ENCODE data around the gene LHFPL2. TPM values are rescaled to one million over a fixed set of nuclear protein-coding genes. Genes with fewer than 3 reads are reported as not detected.

The LHFPL2 gene
- total RNA-seq, 1 donor from 2014 or later: 42.1 TPM

DNA sequence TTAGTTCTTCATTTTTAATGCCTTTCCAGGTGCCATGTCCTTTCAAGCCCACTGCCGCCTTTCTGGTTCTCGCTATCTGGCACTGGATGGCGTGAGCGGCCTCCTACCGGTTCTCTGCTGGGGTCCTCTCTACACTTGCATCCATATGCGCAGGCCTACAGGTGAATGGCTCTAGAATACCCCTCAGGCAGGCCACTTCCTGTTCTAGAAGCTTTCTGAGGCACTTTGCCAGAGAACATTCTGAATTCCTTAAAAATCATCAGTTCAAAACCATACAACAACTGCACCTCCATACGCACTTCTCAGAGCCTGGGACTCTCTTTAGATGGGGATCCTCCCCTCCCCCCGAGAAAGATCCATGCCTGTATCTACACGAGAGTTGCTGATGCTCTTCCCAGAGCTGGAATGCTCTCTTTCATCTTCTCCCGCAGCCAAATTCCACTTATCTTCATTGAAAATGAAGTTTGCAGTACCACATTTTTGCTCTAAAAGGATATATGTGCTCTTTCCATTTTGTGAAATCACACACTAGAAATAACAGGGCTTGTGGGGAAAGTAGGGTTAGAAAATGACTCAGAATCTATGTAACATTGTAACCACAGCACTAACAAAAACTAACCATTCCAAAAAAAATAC, 1.4 kb upstream of the LHFPL2 start:
- H3K4me3 Mint-ChIP-seq: peak overlapping the region; percentile 72
- H3K36me3 Mint-ChIP-seq: no peaks in the 10 kb centered on the region
- peaks cover 51% of the 10 kb centered on the region for H3K4me1 Mint-ChIP-seq
- no peaks in the 10 kb centered on the region for H3K27me3 Mint-ChIP-seq (ENCODE audit: low read depth)
- no peak for TF ChIP-seq CTCF (IDR thresholded peaks at IDR 0.05; ENCODE audit: unreplicated experiment)
- no peaks in the 10 kb centered on the region for H3K9me3 Mint-ChIP-seq
- peak overlapping the region; percentile 91 for H3K27ac Mint-ChIP-seq
- DNase-seq (ENCODE audit: low spot score in 2 of 2, unreplicated experiment in 2 of 2): no peak

GRCh38 chr5:78649211-78649695, 681 bp upstream of the LHFPL2 start:
- H3K27ac Mint-ChIP-seq: peak overlapping the region; percentile 50
- H3K4me3 Mint-ChIP-seq: peak overlapping the region; percentile 61
- H3K36me3 Mint-ChIP-seq: peaks cover 2% of the 10 kb centered on the region
- no peaks in the 10 kb centered on the region for H3K27me3 Mint-ChIP-seq (ENCODE audit: low read depth)
- H3K9me3 Mint-ChIP-seq: no peaks in the 10 kb centered on the region
- DNase-seq (ENCODE audit: low spot score in 2 of 2, unreplicated experiment in 2 of 2): no peak
- no peak for TF ChIP-seq CTCF (IDR thresholded peaks at IDR 0.05; ENCODE audit: unreplicated experiment)
- peaks cover 54% of the 10 kb centered on the region for H3K4me1 Mint-ChIP-seq

DNA sequence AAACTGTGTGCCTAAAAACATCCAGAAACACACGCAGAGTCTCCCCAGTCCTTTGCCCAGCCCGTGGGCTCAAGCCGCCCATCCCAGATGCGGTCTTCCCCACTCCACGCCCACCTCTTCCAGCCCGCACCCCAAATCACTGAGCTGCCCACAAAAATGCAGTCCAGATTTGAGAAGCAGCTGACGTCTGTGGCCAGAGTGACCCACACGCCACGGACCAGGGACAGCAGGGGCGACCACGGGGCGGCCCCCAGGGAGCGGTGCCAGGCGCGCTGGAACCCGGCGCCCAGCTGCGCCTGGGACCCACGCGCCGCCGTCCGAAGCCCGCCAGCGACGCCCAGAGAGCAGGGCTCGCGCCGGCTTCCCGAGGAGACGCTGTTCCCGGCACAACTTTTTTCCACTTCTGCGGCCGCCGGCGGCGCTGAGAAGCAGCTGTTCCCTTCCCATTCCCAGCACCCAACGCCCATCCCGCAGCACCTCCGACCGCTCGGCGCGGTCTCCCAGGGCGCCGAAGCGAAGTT, 674 bp downstream of the LHFPL2 start:
- Mint-ChIP-seq H3K36me3 (peaks cover 4% of the 10 kb centered on the region), H3K4me1 (peaks cover 51% of the 10 kb centered on the region), H3K27ac (peak overlapping the region; percentile 89), H3K9me3 (no peaks in the 10 kb centered on the region), H3K4me3 (peak overlapping the region; percentile 84), H3K27me3 (ENCODE audit: low read depth) (no peaks in the 10 kb centered on the region)
- DNase-seq (ENCODE audit: low spot score in 2 of 2, unreplicated experiment in 2 of 2): peak; percentile 28 to 76
- no peak for TF ChIP-seq CTCF (IDR thresholded peaks at IDR 0.05; ENCODE audit: unreplicated experiment)

GRCh38 chr5:78647351-78647818, 1.2 kb downstream of the LHFPL2 start:
- H3K27me3 Mint-ChIP-seq (ENCODE audit: low read depth): no peaks in the 10 kb centered on the region
- peak overlapping the region; percentile 89 for H3K27ac Mint-ChIP-seq
- no peak for TF ChIP-seq CTCF (IDR thresholded peaks at IDR 0.05; ENCODE audit: unreplicated experiment)
- H3K36me3 Mint-ChIP-seq: peaks cover 4% of the 10 kb centered on the region
- peaks cover 52% of the 10 kb centered on the region for H3K4me1 Mint-ChIP-seq
- DNase-seq (ENCODE audit: low spot score in 2 of 2, unreplicated experiment in 2 of 2): no peak
- peak overlapping the region; percentile 84 for H3K4me3 Mint-ChIP-seq
- no peaks in the 10 kb centered on the region for H3K9me3 Mint-ChIP-seq

DNA sequence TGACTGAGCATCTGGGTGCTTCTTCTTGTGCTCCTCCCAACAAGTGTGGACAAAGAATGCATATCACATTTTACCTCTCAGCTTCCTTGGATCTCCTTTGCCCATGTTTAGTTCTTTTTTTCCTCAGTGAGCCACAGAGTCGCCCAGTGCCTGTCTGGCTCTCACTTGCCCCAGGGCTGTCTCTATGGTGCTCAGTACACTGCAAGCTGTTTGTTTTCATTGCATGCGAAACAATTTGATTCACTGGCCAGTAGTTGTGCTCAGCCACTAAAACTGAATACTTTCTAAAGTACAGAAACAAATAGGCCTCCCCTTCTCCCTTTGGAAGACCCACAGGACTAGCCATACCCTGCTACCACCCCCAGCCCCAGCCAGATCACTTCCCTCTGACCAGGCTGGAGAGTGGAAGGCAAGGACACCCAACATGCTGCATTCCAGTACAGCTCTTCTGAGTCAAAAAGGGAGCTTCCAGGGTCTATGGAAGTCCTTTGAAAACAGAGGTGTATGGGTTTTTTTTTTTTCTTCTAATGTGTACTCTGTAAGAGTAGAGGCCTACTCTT, 3.8 kb downstream of the LHFPL2 start:
- Mint-ChIP-seq H3K36me3 (peaks cover 4% of the 10 kb centered on the region), H3K4me1 (peaks cover 54% of the 10 kb centered on the region)

More for the DNA sequence above, 3.8 kb downstream of the LHFPL2 start:
- no peak for TF ChIP-seq CTCF (IDR thresholded peaks at IDR 0.05; ENCODE audit: unreplicated experiment)
- Mint-ChIP-seq H3K9me3 (no peaks in the 10 kb centered on the region), H3K27ac (peak overlapping the region; percentile 57), H3K4me3 (no peak overlapping the region), H3K27me3 (ENCODE audit: low read depth) (no peaks in the 10 kb centered on the region)
- no peak for DNase-seq (ENCODE audit: low spot score in 2 of 2, unreplicated experiment in 2 of 2)

Data from mesothelial cell of epicardium (in vitro differentiated cells).